Activated CD8-positive, alpha-beta memory T cell treated with anti-CD3 and anti-CD28 coated beads, Interleukin-2, amount 50 U/mL, for 1 hour (primary cell): ENCODE data around the gene RAB35.

Experiments used
- DNase-seq: peaks from one replicate; pipeline ENCODE4 v3.0.0-alpha.2; 2020; ENCODE audit errors: extremely low read depth

The RAB35 gene

DNA sequence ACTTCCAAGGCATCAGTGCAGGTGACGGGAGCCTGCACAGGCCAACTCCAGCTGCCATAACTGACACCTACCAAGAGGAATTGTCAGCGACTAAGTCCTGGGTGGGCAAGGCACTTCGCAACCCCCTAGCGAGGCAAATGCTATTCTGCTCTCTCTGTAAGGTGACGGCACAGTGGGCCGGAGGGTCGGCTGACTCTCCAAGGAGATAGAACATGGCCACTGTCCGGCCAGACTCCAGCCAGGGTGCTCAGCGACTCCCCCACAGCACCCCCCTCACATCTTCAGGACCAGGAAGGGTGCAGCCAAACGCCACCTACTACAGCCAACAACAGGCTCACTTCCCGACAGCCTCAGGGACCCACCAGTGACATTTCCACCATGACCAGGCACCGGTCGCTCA is 13.2 kb downstream of the RAB35 start:
- DNase-seq, result no peak

DNA sequence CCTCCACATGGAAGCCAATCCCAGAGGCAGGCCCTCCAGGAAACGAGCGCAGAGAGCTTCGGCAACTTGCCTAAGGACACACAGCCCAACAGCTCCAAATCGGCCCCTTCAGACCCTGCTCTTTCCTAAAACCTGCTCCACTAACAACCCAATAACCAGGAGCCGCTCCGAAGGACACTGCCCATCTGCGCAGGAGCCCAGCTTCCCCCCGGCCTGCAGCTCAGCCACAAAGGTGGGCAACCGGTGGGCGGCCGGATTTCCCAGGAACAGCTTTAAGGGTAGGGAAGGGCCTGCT is 13.6 kb downstream of the RAB35 start:
- no peak for DNase-seq

DNA sequence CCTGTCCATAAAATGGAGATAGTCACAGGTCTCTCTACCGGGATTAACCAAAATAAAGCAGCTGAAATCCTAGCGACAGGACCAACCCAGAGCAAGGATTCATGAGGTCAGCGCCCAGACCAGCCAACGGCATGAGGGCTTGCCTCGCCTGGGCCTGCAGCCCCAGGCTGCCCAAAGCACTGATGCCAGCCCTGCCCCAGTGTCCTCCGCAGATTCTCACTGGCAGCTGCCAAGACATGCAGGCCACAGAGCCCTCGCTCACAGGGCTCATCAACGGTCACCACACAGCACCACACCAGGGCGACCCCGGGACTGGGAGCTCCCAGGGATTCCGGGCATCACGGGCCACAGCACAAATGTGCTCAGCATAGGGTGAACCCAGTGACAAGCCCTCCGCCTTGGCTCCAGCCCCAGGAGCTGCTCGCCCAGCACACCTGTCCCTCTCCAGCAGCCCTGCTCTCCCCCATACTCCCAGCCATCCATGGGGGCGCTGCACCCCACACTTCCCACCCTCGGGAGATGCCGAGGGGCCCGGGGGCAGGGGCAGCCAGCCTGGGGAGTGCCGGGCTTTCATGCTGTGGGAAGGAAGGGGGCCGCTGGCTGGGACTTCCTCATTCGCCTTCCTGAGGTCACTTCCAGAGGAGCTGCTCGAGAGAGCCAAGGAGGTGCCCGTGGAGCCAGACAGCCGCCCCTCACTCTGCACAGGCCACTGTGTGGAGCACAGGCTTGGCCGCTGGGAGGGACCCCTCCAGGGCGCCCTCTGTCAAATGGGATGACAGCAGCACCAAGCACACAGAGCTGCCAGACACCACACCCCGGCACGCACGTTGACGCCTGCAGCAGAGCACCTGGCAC is 14.1 kb downstream of the RAB35 start:
- no peak for DNase-seq

DNA sequence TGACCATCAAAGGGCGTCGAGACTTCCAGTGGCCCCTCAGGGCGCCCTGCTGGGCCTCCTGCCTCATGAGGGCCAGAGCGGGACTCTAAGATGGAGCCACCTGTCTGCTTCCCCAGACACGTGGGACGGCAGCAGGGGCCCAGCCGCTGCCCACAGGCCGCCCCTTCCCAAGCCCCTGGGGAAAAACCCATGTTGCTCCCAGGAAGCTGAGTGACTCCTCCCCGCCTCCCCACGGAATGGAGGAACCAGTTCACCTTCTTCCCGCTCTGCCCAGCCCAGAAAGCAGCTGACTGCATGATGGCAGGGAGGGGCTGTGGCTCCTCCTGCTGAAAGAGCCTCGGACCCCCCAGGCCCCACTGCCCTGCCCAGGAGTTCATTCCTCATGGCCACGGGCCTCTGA is 14.9 kb downstream of the RAB35 start:
- DNase-seq, result no peak

DNA sequence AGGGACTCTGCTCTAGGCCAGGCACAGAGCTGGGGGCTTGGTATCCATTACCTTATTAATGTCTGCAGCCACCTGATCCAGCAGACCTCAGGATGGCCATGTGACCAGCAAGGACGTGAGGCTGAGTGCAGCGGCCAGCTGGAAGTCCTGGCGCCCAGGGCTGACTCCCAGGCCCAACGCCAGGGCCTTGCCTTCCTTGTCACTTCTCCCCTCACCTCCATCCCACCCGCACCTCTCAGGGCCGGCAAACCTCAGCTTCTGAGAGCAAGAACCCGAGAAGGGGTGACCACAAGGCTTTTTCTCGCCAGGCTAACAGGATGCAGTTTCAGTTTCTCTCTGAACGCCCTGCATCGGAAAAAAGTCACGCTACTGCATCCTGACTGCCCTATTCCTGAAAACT is 15.4 kb downstream of the RAB35 start:
- DNase-seq, result no peak

DNA sequence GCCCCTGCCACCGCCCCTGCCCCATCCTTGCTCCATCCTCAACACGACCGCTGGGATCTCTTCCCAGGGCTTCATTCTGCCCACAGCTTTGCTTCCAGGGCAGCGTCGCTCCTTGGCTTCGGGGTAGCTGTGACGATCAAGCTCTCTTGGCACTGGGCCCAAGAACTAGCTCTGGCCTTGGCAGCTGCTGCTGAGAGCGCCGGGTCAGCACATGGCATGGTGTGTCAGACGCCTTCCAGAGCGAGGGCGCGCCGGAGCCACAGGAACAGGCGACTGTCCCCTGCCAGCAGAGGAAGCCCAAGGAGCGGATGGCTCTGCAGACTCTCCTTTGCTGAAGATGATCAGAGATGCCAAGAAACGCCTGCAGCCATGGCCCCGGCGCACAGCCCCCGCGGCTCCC is 15.9 kb downstream of the RAB35 start:
- DNase-seq, result no peak

DNA sequence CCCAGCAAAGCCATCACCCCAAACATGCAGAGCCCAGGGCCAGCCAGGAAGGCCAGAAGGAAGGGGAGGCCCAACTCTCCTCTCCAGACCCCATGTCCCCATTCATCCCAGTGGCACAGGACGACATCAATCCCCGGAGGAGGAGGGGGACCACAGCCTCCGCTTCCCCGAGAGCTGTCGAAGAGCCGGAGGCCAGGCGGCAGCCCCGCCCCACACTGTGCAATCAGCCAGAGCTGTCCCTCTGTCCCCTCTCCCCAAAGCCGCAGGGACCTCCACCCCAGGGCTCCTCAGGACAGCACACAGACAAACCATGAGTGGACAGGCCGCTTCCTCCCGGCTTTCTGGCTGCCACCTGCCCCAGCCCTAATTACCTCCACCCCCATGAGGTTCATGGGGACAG is 16.8 kb downstream of the RAB35 start:
- DNase-seq, result no peak

DNA sequence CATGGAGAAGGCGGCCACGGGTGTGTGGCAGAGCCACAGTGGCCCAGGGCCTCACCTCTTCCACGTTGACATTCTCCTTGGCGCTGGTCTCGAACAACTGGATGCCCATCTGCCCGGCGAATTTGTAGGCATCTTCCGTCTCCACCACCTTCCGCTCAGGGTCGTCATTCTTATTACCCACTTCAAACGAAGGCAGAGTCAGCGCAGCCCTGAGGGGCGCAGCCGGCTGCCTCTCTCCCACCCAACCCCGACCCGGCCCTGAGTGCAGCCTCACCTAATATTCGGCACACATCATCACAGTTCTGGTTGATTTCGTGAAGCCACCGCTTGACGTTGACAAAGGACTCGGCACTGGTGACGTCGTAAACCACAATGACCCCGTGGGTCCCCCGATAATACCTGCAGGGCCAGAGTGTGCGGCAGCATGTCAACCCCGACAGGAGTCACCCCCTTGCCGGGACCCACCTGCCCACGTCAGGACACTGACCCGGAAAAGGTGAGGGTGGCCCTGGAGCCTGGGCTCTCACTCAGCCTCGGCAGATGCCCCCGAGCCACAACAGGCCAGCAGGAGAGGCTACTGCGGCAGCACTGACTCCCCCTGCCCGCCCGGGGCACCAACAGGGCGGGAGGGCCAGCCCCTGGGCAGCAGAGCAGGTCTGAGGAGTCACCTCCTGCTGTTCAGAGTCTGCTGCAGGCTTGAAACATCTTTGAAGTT is 17.6 kb downstream of the RAB35 start:
- no peak for DNase-seq

DNA sequence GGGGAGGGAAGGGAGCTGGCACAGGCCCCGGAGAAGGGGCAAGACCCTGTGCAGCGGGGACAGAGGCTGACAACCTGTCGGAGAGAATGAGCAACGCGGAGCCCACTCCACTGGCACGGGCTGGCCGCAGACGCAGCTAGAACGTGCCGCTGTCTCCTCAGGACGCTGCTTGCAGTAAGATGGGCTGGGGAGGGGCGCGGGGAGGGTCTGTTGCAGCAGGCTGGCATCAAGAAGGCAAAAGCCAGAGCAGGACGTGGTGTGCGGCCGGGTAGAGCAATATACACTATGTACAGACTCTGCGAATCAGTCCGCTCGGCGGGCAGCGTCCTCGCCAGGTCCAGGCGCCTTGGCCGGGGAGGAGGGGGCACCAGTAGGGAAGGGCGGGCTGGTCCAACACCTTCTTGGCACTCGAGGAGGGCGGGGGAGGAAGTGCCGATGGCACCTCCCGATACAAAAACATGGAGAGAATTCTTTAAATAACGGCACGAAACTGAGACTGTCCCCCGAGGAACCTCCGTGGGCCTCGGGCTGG is 19.8 kb downstream of the RAB35 start:
- no peak for DNase-seq

DNA sequence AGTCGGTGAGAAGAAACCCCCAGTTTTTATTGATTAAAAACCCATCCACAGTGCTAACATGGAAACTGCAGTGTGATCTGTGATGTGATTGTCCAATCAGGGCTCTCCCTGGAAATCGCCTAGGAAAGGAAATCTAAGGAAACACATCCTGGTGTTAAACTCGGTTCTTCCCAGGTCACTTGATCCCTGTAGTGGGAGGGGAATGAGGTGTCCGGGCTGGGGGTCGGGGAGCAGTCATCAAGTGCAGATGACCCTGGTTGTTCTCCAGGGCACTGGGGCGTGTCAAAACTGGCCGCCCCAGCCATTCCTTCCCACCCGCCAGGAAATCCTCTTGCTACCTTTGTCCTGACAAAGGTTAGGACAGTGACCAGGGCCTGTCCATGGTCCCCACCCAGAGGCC is 20.8 kb downstream of the RAB35 start:
- no peak for DNase-seq

DNA sequence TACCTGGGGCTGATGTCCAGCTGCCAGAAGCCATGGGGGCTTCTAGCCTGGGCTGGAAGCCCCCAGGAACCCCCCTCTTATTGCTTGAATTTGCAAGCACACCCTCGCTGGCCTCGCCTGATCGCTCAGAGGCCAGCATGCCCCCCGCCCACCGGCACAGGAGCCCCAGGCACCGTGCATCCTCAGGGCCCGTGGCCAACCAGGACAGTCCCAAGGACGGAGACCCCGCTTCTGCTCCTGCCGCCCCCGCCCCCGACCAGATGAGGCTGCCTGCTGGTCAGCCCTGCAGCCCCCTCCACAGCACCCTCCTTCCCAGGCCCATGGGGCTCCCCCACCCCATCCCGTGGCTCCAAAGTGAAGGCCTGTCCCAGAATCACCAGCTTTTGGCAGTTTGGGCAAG is 21.2 kb downstream of the RAB35 start:
- DNase-seq, result no peak

DNA sequence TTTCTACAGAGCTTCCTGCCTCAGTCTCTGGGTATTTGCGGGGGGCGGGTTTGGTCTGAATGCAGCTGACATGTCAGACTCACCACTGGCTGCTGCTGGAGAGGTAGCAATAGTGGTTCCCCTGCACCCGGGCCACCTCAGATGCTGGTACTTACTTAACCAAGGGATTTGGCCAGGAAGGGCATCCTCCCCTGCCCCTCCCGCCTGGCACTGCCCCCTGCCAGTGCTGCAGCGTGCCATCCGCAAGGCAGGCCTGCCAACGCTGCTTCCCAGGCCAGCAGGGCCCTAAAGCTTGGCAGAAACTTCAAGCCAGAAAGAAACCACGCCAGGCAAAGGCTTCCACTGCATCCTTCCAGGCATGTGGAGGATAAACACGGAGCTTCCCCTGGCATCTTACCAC is 22.1 kb downstream of the RAB35 start:
- no peak for DNase-seq

DNA sequence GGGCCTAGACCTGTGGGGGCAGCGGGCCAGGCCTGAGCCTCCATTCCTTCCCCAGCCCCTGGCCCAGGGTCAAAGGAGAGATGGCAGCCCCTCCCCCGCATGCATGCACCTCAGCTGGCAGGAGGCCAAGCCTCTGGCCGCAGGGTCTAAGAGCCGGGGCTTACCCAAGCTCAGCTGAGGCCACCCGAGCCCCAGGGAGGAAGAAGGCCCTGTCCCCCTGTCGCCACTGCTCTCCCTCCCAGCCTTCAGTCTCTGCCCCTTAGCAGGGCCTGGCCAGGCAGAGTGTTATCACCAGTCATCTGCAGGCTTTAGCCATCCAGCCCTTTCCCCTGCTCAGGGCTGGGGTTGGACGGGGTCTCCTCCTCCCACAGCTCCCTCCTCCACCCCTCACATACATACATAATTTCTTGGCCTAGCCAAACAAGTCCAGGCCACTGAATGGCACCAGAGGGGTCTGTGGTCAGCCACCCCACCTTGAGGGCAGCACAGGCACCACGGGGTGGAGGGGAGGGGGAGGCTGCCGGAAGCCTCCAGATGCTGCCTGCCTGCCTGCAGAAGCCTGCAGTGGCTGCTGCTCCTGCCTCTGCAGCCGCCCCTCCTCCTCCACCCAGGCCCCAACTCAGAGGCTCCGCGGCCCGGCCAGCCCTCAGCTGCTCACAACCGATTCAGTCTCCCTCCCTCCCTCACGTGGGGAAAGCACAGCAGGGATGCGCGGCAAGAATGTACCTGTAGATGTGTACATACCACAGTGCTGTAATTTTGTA is 22.8 kb downstream of the RAB35 start:
- no peak for DNase-seq

DNA sequence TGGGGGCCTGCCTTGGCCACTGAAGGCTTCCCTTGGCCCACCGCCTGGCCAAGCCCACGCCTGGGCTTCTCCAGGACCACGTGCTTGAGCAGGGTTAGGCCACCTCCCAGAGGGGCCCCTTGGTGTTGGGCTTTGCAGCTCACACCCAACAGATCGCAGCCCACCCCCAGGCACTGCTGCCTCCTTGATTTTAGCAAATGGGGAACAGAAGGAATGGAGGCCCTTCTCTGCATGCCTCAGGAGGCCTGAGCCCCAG is 23.3 kb downstream of the RAB35 start:
- DNase-seq, result no peak

DNA sequence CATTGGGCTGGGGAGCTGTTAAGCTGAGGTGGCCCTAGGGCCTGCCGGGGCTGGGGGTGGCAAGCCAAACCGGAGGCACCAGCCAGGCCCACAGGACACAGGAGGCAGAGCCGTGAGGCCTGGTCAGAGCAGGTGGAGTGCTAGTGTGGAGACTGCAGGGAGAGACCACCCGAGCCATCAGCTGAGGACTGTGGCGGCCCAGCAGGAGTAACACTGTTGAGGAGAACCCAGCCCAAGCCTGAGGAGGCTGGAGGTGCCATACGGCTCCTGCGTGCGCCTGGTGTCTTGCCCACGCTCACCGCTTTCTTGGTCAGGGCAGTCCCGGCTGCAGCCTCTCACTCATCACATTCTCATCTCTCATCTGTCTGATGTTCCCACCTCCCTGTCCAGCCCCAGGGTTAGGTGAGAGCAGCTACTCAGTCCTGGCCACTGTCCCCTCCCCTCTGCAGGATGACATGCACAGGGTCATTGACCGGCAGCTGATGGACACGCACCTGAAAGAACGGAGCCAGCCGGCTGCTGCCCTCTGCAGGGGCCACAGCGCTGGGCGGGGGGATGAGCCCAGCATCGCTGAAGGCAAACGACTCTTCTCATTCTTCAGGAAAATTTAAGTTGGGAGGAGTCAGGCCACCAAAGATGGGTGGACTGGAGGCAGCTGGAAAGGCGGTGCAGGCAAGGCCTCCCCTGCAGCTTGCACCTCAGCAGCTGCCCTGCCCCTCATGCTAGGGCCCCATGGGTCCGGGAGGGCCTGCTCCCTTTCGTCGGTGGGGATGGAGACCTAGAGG is 23.8 kb downstream of the RAB35 start:
- no peak for DNase-seq

DNA sequence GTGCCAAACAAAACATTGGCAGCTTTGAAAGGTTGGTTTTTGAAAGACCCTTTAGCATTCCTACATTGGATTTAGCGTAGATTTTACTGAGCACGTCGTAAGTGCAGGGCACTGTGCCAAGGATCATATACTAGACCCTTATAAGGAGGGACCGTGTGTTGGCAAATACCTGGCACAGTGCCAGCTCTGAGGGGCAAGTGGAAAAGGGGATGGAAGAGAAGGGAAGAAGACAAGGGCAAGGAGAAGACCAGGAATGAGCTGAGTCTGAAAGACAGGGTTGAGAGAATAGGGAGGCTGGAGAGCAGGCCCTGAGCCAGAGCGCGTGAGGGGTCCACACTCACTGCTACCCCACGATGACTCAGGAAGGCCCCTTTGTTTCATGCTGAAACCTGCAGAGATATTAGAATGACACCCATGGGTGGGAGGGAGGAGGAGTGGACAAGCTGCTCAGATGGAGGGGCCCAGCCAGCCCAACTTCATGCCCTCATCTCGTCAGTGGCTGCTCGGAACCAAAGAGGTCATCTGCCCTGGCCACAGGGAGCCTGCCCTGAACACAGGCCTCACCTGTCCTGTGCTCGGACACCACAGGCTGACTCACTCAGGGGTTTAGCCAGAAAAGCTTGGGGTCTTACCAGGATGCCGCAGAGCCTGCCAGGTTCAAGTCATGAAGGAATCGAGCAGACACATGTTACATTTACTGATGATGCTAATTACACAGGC is 25.0 kb downstream of the RAB35 start:
- no peak for DNase-seq

DNA sequence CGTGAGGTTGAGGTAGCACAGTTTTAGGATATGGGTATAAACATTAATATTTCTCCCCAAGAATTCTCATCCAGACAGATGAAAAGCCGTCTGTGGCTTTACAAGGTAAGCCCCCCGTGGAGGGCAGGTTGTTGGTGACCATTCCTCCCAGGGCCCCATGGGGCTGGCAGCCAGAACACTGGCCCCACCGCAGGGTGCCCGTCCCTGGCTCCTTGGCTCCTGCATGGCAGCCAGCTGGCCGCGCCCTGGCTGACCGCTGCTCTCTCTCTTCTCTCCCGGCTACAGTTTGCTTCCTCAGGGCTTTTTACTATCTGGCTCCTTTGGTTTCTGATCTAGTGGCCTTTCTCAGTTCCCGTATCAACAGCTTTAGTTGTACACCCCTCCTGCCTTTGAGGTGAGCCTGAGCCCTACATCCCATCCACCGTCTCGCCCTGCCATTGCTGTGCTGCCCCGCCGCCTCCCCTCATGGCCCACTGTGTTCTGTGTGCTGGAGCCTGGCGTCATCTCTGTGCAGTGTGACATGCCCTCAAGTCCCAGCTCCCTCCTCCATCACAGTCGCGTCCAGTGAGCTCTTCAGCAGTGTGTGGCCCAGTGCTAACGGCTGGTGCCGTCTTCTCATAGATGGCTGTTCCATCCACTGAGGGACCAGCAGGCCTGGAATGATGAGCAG is 25.8 kb downstream of the RAB35 start:
- no peak for DNase-seq

DNA sequence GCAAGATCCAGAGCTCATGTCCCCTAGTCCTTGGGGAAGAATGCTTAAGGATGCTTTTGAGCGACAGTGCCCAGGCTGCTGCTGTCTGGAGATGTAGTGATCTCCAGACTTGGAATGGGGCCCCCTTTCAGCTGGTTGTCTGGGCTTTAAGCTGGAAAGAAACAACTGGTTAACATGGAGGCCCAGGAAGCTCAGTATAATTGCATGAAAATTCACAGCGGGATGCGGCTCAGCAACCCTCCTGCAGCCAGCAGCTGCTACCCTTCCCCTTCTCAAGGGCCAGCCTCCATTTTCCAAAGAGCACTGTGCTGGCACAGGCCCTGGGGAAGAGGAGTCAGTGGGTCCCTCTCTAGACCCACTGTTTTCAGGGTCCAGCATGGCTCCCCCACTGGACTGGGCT is 26.3 kb downstream of the RAB35 start:
- DNase-seq, result no peak

DNA sequence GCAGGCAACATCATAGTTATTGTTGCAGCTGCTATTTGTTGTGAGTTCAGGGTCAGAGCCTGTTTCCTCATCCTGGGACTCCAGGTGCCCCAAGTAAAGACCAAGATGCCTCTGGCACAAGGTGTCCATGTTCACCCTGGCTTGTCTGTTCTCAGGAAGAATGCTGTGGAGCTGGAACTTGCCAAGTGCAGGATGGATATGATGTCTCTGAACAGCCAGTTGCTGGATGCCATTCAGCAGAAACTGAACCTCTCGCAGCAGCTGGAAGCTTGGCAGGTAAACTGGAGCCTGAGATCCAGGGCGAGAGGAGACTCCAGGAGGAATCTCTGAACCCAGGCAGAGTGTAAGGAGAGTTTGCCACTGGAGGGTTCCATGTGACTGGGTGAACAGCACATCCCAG is 26.8 kb downstream of the RAB35 start:
- no peak for DNase-seq

DNA sequence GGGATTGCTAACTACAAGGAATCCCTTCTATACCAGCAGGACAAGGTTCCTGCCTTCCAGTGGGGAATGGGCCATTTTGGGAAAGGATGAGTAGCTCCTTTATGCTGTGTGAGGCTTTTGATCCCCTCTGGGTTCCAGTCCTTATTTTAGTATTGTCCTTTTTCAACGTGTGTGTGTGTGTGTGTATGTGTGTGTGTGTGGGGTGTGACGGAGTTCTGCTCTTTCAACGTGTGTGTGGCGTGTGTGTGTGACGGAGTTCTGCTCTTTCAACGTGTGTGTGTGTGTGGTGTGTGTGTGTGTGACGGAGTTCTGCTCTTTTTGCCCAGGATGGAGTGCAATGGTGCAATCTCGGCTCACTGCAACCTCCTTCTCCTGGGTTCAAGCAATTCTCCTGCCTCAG is 27.4 kb downstream of the RAB35 start:
- no peak for DNase-seq
